Measurements from ENCODE around the gene STAC. TPM values are rescaled to one million over a fixed set of nuclear protein-coding genes. Genes with fewer than 3 reads are reported as not detected.

Gene STAC
- total and polyA plus RNA-seq, 2 donors (not counting 3 experiments of a cell fraction or from before 2014, with no cell fraction given) = 0.03 to 0.88 TPM

GRCh38 chr3:36373666-36374065 lies 6.6 kb upstream of the STAC start:
- no TSS peak for BruUV-seq (replicated peaks)
- ChIA-PET CTCF (no interaction called here), POLR2A (no interaction called here)
- TF ChIP-seq GATA2 (IDR thresholded peaks at IDR 0.05; ENCODE audit: insufficient read depth, insufficient read length, low read depth, low read length) = no peak
- TF ChIP-seq EZH2 (IDR thresholded peaks at IDR 0.05; ENCODE audit: borderline replicate concordance, low read depth, low read length, severe bottlenecking) = no peak
- TF ChIP-seq POLR2A (IDR thresholded peaks at IDR 0.05; ENCODE audit: low read depth, low read length) = no peak
- TF ChIP-seq JUN (IDR thresholded peaks at IDR 0.05; ENCODE audit: borderline replicate concordance, insufficient read depth, insufficient read length, low read depth) = no peak
- TF ChIP-seq CTCF (IDR thresholded peaks at IDR 0.05; ENCODE audit: extremely low read depth in 1 of 2, insufficient read depth in 1 of 2, low read depth in 1 of 2, low read length in 2 of 2) = no peak
- Histone ChIP-seq H3K27ac (ENCODE audit: insufficient read depth, low read depth, low read length) (no peak overlapping the region), H3K36me3 (ENCODE audit: control insufficient read depth in 2 of 2, extremely low read depth in 1 of 2, insufficient read depth in 2 of 2, low read length in 2 of 2) (no peaks in the 10 kb centered on the region), H4K20me1 (replicated peaks; ENCODE audit: control insufficient read depth, extremely low read depth, insufficient read depth, low read length) (no peaks in the 10 kb centered on the region), H3K4me1 (ENCODE audit: control insufficient read depth, extremely low read depth, insufficient read depth, low read length) (no peaks in the 10 kb centered on the region), H3K9me3 (replicated peaks; ENCODE audit: control insufficient read depth, insufficient read depth, low read length) (no peaks in the 10 kb centered on the region), H3K4me3 (replicated peaks in 1 of 3; ENCODE audit: insufficient read depth in 1 of 3, low read depth in 1 of 3, low read length in 3 of 3) (no peak overlapping the region), H3K9me1 (replicated peaks; ENCODE audit: control insufficient read depth, extremely low read depth, insufficient read depth, low read length) (no peaks in the 10 kb centered on the region), H3K9ac (replicated peaks; ENCODE audit: extremely low read depth, insufficient read depth, low read length) (no peak overlapping the region), H2AFZ (ENCODE audit: low read depth, low read length) (no peak overlapping the region), H3K79me2 (ENCODE audit: control insufficient read depth, insufficient read depth, low read length) (no peaks in the 10 kb centered on the region), H3K4me2 (ENCODE audit: insufficient read depth, low read length) (no peak overlapping the region), H3K27me3 (ENCODE audit: control insufficient read depth in 2 of 2, insufficient read depth in 2 of 2, low read length in 2 of 2) (no peaks in the 10 kb centered on the region)
- FAIRE-seq = no peak
- intact Hi-C loops (cut with micrococcal nuclease) (no loop called here), dilution Hi-C loops (cut with MboI; ENCODE audit: extremely low pct_ligation_motif_present, low sequenced_read_pairs) (no loop called here)
- no peak for DNase-seq (ENCODE audit: low read depth, low spot score)

GRCh38 chr3:36379872-36380220 lies 458 bp upstream of the STAC start:
- H3K27me3 ChIP-seq (ENCODE audit: control insufficient read depth in 2 of 2, insufficient read depth in 2 of 2, low read length in 2 of 2) = no peaks in the 10 kb centered on the region
- no peak overlapping the region for H3K4me3 ChIP-seq (replicated peaks in 1 of 3; ENCODE audit: insufficient read depth in 1 of 3, low read depth in 1 of 3, low read length in 3 of 3)
- intact Hi-C loops (cut with micrococcal nuclease) = no loop called here
- DNase-seq (ENCODE audit: low read depth, low spot score) (no peak), FAIRE-seq (no peak)
- H2AFZ ChIP-seq (ENCODE audit: low read depth, low read length) = no peak overlapping the region
- no peaks in the 10 kb centered on the region for H3K4me1 ChIP-seq (ENCODE audit: control insufficient read depth, extremely low read depth, insufficient read depth, low read length)
- dilution Hi-C loops (cut with MboI; ENCODE audit: extremely low pct_ligation_motif_present, low sequenced_read_pairs) = no loop called here
- no peaks in the 10 kb centered on the region for H3K79me2 ChIP-seq (ENCODE audit: control insufficient read depth, insufficient read depth, low read length)
- ChIA-PET CTCF (no interaction called here), POLR2A (no interaction called here)
- H4K20me1 ChIP-seq (replicated peaks; ENCODE audit: control insufficient read depth, extremely low read depth, insufficient read depth, low read length) = no peaks in the 10 kb centered on the region
- no peaks in the 10 kb centered on the region for H3K9me3 ChIP-seq (replicated peaks; ENCODE audit: control insufficient read depth, insufficient read depth, low read length)
- no peaks in the 10 kb centered on the region for H3K9me1 ChIP-seq (replicated peaks; ENCODE audit: control insufficient read depth, extremely low read depth, insufficient read depth, low read length)
- TF ChIP-seq EZH2 (IDR thresholded peaks at IDR 0.05; ENCODE audit: borderline replicate concordance, low read depth, low read length, severe bottlenecking) = no peak
- no peak overlapping the region for H3K4me2 ChIP-seq (ENCODE audit: insufficient read depth, low read length)
- no peak overlapping the region for H3K9ac ChIP-seq (replicated peaks; ENCODE audit: extremely low read depth, insufficient read depth, low read length)
- H3K27ac ChIP-seq (ENCODE audit: insufficient read depth, low read depth, low read length) = no peak overlapping the region
- BruUV-seq (replicated peaks) = no TSS peak
- H3K36me3 ChIP-seq (ENCODE audit: control insufficient read depth in 2 of 2, extremely low read depth in 1 of 2, insufficient read depth in 2 of 2, low read length in 2 of 2) = no peaks in the 10 kb centered on the region

Data from endothelial cell of umbilical vein (primary cell).